Nucleus accumbens (tissue), 56 donors: Measurements from ENCODE around the gene AHRR.
"Not testable (repeated sequence)": the region's sequence is repeated elsewhere in the genome, so short reads cannot be mapped to it uniquely, and the experiment has no call there.

Source experiments
- DNase-seq, 56 donors: peaks; one replicate each; lab custom pipeline; 2025; lab: John Stamatoyannopoulos, UW

The AHRR gene

DNA sequence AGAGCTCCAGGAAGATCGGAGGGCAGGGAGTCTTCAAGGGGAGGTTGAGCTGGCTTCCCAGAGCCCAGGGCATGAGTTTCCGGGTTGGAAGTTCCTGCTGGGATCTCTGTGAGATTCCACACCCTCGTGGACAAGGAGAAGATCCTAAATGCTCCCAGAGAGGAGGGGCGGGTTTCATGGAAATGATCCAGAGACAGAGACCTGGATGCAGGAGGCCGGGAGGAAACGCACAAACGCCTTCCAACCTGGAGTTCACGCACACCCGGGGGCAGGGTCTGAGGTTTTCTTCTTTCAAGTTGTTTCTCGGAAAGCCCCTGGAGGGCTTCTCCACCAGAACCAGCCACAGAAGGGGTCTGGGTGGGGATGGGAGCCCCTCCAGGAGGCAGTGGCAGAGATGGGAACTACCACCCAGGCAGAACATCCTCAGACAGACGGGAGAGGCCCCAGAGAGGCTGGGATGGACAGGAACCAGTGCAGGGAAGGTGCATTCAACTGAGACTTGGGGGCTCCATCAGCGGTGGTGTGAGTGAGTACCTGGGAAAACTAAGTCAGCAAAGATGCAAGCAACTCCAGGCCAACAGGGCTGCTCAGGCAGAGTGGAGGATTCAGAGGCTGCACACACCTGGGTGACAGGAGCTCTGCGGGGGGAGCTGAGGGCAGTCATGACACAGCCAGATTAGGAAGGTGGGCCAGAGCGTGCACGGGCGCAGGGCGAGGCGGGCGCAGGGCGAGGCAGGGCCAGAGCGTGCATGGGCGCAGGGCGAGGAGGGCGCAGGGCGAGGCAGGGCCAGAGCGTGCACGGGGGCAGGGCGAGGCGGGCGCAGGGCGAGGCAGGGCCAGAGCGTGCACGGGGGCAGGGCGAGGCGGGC lies 69.3 kb downstream of the AHRR start:
- no peak for DNase-seq

DNA sequence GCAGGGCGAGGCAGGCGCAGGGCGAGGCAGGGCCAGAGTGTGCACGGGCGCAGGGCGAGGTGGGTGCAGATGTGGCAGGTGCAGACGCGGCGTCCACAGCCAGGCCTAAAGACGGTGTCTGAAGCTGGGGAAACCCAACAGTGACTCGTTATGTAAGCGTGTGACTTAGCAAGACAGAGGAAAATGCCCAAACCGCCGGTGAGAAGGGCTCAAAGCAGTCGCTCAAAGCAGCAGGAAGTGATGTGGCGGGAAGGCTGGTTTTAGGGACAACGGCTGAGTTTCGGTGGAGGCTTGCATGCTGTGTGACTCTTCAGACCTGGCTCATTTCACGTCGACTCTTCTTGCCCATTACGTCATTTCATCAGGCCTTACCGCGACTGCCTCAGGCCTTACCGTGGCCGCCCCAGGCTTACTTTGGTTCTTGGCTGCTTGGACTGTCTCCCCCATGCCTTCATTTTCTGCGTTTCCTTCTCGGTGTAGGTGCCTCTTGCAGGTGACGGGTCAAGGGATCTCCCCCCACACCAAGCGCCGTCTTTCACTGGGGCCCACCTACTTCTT lies 71.0 kb downstream of the AHRR start:
- DNase-seq, result no peak

DNA sequence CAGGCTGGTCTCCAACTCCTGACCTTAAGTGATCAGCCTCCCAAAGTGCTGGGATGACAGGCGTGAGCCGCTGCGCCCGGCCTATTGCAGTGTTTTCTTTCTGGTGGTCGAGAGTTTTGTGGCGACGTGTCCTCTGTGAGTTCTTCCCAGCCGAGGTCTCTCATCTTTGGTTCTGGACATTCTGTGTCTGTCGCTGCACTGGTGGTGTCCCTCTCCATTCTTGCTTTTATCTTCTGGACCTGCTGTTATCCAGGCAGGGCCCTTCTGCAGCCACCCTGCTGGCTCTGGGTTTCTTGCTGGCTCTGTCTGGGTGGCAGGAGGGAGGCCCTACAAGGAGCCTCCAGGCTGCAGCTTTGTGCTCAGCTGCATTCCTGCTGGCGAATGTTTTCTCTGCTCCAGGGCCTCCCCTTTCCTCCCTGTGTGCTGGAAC lies 72.3 kb downstream of the AHRR start:
- no peak for DNase-seq

DNA sequence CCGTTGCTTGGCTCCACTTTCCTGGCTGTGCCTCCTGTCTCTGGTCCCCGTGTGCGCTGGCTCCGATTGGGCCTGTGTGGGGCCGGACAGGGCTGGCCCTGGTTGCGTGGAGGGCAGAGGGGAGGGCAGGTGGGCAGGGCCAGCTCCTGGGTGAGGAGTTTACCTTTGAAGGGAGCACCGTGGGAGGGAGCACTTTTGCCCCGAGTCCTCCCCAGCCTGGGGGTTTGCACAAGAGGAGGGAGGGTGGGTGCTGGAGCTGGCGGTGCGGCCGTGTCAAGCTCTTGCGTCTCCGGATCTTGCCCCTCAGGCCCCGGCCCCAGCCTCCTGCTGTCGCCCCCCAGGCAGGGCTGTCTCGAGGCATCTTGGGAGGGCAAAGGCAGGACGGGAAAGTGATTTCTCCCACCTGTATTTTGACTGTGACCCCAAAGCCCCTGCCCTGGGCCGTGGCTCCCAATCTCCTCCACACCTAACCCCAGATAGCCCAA lies 73.2 kb downstream of the AHRR start:
- no peak for DNase-seq

DNA sequence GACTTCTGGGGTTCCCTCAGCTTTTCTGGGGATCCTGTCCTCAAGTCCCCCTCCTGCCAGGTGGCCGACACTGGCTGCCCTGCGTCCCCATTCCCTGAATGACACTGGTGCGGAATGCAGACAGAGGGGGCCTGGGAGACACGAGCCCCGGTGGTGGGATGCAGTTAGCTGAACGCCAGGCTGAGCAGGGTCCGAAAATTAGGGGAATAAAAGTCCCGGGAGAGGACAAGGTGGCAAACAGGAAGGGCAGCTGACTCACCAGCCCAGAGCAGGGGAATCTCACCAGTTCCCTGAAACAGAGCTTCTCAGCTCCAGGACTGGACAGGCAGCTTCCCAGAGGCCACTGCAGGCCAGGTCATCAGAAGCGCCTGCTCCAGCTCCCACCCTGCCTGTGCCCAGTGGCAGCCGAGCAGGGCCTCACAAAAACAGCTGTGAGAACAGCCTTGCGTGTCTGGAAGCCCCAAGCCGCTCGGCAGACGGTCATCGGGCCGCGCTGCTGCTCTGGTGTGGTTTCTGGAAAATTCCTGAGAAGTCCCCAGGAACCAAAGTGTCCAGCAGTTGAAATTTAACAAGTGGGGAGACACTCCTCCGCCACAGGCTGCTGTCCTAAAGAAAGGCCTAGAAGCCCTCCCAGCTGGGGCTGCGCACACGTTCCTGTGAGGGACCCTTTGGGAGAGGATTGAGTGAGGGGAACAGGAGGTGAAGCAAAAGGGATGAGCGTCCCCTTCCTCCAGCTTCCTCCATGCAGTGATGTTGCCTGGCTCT lies 73.8 kb downstream of the AHRR start:
- no peak for DNase-seq

DNA sequence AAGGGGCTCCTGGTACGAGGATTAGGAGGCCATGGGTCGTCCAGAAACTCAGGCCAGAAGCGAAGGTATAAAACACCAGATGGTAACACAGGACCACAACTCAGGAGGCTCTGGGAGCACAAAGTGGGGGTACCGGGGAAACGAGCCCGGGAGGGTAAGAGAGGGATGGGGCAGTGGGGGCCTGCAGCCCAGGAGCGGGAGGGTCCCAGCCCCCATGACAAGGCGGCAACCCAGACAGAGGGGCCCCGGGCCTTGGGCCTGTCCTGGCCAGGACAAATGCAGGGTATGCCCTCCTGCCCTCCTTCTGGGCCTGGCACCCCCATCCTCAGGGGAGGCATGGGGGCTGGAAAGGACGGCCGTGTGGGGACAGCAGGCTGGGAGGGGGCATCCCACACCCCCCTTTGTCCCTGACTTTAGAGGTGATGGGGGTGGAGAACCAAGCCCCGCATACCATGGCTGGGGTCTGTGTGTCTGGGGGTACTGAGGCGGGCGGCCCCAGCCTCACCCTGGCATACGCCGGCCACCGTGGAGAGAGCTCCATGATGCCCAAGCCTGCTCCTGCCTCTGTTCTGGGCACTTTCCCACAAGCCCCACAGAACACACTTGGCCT lies 74.5 kb downstream of the AHRR start:
- no peak for DNase-seq

DNA sequence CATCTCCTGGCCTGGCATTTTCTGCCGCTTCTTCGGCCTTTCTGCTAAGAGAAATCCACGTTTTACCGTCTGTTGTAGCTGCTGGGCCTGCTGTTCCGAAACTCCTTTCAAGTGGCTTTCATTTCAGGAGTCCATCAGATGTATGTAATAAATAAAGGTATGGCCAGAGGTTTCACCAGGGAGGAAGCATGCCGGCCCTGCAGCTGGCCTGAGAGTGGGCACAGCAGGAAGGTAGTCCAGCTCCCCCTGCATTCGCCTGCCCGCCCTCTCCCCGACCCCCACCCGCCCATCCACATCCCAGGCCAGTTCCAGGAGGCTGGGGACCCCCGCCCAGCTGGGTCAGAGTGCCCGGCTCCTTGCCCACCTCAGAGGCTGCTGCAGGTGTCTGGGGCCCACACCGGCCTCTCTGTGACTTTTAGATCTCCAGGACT lies 75.0 kb downstream of the AHRR start:
- no peak for DNase-seq

DNA sequence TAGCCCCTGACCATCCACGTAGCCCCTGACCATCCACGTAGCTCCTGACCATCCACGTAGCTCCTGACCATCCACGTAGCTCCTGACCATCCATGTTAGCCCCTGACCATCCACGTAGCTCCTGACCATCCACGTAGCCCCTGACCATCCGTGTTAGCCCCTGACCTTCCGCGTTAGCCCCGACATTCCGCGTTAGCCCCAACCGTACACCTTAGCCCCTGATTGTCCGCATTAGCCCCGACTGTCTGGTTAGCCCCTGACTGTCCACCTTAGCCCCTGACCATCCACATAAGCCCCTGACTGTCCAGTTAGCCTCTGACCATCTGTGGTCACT lies 76.6 kb downstream of the AHRR start:
- not testable (repeated sequence) for DNase-seq

DNA sequence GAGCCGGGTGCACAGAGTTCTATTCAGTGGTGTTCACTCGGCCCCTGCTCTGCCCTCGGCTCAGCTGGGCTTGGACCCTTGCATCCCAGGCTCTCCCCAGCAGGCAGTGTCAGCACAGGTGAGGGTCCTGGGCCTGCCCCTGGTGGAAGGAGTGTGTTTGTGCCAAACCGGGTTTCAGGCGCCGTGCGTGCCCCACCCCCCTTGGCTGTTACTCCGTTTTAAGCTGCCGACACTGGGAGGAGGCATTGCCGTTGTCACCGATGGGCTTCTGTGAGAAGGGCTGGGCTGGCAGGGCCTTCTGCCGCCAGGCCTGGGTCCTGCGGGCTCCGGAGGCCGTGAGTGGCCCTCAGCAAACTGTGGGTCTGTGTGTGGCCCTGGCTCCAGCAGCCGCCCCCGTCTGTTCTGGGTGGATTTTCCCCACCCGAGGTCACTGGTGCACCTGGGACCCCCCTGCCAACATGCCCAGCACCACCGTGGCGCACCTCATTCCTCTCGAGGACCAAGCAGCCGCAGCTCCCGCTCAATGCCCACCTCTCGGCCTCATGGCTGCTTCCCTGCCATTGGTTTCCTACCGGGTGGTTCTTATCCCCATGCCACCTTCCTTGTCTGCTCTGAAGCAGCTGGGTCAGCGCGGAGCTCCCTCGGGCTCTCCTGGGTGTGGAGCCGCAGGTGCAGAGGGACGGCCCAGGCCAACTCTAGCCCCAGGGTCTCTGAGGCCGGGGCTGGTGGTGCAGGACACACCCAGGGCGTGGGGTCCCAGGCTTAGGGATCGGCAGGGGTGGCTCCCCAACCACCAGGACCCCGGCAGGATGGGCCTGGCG lies 77.2 kb downstream of the AHRR start:
- no peak for DNase-seq

DNA sequence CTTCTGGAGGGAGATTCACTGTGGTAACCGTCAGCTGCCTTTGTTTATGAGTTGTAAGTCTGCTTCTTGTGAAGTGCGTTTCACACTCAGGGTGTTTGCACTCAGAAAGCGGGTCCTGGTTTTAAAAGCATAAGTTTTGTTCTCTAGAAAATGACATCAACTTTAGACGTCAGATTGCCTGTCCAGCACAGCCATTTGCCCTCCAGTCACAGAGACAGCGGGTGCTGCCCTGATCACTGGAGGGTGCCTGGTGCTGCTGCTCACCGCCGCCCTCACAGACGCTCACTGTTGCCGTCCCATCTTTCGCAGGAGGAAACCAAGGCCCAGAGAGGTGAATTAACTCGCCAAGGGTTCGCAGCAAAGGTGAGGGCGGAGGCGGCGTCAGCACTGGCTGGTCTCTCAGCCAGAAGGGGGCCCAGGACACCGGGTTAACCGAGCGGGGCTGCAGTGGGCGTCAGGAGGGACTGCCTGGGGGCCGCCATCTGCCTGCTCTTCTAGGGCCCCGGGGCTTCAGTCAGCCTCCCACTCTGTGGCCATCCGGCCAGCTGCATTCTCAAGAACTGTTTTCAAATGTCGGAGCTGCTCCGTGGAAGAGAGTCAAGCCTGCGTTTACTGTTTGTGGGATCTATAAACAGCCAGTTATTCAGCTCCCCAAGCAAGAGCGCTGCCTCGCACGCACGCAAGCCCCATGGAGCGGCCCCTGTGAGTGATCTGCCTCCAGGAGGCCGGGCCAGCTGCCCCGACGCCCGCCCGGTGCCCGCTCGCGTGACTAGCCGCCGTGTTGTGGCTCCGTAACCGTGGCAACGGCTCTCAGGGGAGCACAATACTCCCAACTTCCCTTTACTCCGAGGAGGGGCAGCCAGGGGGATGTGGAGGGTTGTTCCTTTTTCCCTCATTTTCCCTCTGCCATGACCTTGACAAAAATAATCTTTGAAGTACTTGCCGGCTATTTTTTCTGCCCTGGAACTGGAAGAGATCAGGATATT lies 78.1 kb downstream of the AHRR start:
- peak in 17 of 56 donors; percentile 7 to 67 (median 17) for DNase-seq

DNA sequence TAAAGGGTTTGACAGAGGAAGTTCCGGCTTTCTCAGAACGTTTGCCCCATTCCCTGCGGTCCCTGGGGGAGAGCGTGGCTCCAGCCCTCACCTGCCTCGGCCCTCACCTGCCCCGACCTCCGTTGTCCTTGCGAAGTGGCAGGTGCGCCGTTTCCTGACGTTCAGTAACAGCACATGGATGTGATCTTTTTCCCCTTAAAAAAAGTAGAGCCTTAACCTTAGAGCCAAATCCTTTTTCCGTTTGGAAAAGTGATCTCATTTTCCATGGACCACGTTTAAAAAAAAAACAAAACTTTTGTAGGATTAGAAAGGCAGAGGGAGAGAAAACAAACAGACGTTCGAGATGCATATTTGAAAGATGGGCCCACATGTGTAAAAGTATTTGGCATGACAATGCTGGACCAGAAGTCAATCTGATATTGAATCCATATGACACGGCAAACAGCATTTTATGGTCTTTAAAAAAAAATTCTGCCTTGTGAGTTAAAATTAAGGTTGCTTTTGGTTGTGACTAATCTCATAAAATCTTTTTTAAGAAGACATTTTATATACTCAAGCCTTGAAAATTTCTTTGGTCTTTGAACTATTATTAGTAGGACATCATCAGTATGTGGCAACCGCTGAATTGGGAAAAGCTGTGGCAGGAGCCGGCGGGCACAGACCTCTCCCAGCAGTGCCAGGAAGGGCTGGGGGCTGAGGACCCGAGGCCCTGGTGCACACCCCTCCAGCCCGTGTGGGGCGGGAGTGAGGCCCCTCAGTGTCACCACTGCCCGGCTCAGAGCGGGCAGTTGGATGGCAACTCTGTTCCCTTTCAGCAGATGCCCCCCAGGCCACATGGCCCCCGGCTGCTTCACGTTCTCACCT lies 79.0 kb downstream of the AHRR start:
- DNase-seq, result no peak

DNA sequence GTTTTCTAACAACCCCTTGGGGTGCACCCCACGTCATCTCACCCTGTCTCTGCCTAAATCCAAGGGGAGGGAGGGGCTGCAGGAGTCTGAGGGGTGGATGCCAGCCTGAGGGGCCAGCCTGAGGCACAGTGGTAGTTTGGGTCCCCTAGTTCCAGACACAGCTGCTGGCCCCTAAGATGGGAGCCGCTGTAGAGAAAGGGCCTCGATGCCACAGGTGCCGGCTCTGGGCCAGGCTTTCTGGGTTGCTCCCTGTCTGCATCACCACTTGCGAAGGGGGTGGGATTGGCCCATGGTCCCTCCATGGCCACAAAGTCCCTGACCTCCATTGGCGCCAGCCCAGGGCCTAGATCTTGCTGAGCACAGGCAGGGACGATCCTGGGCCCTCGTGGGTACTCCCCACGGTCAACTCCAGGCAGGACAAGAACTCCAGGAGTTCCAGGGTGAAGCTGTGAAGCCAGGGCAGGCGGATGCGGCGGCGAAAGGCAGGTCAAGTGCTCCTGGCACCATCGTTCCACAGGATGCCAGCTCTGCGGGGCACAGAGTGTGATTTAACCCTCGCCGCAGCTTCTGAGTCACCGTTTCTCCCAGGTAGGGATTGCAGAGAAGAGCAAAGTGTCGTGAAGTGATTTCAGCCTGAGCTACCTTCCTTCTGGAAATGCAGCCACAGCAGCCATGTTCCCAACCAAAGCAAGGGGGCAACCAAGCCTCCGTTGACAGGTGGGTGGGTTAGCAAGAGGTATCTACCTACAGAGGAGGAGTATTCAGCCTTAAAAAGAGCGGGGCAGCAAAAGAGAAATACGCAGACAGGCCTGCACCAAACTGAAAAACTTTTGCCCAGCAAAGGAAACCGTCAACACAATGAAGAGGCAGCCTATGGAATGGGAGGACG lies 79.9 kb downstream of the AHRR start:
- no peak for DNase-seq

DNA sequence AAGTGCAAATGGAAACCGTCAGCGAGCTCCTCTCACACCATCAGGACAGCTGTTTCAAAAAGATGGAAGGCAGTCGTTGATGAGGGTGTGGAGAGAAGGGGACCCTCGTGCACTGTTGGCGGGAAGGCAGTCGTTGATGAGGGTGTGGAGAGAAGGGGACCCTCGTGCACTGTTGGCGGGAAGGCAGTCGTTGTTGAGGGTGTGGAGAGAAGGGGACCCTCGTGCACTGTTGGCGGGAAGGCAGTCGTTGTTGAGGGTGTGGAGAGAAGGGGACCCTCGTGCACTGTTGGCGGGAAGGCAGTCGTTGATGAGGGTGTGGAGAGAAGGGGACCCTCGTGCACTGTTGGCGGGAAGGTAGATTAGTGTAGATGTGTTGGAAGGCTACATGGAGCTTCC lies 80.7 kb downstream of the AHRR start:
- not testable (repeated sequence) for DNase-seq

DNA sequence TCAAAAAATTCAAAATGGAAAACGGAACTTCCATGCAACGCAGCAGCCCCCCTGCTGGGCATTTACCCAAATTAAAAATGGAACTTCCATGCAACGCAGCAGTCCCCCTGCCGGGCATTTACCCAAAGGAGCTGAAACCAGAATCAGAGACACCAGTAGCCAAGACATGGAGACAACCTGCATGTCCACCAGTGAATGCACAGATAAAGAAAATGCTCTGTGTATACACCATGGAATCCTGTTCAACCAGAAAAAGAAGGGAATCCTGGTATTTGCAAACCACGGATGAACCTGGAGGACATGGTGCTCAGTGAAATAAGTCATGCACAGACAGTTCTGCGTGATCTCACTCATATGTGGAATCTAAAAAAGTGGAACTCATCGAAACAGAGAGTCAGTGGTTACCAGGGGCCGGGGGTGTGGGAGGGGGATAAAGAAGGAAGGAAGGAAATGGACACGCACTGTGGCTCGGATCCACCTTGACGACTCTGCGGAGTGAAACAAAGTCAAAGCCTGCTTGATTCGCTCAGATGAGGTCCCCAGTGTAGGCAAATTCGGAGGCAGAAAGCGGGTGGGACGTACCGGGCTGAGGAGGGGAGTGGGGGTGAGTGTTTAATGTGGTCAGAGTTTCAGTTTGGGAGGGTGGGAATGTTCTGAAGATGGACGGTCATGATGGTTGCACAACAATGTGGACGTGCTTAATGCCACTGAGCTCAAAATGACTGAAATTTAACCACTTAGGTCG lies 81.3 kb downstream of the AHRR start:
- no peak for DNase-seq

DNA sequence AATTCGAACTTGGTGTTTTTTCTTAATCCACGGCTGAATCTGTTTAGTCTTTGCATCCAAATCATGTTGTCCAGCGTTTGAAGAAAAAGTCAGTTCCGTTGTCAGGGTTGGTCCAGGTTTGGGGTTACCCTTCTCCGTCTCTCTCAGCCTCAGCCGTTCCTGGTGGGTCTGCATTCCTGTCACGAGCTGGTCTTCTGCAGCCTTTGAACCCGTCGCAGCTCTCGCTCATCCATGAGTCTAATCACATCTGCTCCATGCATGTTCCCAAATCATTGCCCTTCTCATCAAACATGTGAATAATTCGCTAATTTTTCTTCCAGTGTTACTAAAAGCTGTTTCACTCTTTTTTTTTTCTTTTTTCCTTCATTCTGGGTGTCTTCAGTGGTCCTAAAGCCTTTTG lies 82.5 kb downstream of the AHRR start:
- no peak for DNase-seq

DNA sequence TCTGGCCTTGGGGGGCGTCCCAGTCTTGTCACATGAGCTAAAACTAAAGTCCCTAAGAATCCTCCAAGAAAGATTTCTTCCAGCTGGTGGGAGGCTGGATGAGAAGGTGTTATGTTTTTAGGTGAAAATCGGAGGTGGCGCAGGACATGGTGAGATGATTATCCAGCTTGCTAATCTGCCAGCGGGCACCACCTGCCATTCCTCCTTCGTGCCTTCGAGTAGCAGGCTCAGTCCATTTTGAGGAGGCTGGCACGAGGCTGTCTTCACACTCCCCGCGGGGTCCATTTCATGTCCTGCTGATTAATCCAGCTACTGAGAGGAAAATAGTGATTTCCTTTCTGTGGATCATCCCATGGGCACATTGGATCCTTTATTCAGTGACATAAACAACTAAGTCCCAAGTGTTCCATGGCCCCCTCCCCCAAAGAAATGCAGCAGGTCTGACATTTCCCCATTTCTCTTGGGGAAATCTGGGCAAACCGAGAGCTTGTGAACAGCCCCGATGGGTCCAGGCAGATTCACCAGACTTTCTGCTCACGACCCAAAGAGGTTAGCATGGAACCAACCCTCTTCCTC lies 83.2 kb downstream of the AHRR start:
- DNase-seq, result no peak
